K562 treated with DMSO at 1 percent for 48 hours (cell line): ENCODE data around the gene SKIC8. TPM values are rescaled to one million over a fixed set of nuclear protein-coding genes. Genes with fewer than 3 reads are reported as not detected.

ENCODE experiments used
- total RNA-seq: library from RNA; unstranded; fragments of 300-600 nt; gene quantifications from 2 replicates; pipeline ENCODE4 v1.2.3, GENCODE V29; 2022; ENCODE audit warnings: low replicate concordance; ENCODE audit errors: extremely low read depth

SKIC8 gene
- total RNA-seq = not detected in 2 replicates

DNA sequence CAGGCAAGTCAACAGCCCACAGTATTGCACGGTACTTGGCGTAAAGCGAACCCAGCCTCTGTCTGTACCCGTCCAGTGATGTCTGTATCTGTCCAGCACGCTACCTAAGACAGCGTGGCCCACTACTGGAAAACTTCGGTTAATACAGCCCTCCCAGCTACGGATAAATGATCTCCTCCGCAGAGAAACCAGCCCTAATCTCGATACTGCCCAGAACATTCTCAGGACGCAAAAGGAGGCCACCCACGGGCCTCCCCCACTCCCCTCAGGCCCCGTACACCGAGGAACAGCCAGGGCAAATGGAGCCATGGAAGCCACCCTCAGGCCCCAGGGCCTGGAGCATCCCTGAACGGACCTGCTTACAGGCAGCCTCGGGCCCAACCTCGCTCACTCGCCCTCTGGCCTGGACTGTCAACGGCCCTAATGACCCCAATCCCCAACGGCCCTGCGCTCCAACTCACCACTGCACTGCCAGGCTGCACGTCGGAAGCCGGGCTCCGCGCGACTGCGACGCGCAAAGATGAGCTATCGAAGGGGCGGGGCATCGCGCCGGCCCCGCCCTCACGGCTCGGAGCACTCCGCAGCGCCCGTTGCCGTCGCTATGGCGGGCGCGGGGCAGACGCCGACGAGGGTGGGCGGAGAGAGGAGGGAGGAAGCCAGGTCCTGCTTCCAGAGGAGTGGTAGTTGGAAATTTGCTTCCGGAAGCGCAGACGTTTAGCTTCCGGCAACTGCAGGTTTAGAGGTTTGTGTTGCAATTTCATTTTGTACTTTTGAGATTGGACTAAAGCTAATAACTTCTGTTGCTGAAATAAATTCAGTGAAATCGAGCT is at the start of gene SKIC8:
Gene SKIC8 (minus strand): TSS at position 509 of the 830 bp plus-strand sequence. CDS start 3,923 bp downstream, outside the sequence.

DNA sequence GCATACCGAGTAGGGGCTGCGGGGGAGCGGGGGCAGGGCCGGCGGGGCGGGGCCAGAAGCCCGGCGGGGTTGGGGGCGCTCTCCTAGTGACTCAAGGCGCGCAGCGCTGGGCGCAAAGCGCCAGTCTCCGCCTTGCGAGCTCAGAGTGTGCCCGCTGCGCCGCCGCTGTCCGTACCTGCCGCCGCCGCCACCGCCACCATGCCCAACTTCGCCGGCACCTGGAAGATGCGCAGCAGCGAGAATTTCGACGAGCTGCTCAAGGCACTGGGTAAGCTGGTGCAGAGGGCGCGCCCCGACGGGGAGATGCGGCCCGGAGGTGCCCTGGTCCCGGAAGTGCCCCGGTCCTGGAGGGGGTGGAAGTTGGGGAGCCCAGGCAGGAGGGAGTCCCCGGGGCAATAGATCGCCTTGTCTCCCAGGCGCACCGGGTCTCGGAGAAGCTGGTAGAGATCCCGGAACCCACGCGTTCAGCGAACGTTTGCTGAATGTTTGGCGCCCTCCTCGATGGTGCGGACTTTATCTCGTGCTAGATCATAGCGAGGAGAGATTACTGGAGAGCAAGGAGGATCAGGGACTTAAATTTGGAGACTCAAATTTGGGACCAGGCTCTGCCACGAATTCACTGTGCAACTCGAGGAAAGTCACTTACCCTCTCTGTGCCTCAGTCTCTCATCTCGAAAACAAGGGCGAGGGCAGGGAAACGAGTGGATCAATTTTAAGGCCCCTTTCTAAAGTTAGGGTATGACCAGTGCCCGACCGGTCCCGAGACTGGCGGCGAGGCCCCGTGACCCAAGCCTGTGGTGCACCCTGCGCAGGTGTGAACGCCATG is 41.0 kb upstream of the SKIC8 start, which contains the start of gene CRABP1:
Gene CRABP1 (plus strand): TSS at position 123 of the 826 bp plus-strand sequence. CDS start 76 bp downstream, at position 199.

DNA sequence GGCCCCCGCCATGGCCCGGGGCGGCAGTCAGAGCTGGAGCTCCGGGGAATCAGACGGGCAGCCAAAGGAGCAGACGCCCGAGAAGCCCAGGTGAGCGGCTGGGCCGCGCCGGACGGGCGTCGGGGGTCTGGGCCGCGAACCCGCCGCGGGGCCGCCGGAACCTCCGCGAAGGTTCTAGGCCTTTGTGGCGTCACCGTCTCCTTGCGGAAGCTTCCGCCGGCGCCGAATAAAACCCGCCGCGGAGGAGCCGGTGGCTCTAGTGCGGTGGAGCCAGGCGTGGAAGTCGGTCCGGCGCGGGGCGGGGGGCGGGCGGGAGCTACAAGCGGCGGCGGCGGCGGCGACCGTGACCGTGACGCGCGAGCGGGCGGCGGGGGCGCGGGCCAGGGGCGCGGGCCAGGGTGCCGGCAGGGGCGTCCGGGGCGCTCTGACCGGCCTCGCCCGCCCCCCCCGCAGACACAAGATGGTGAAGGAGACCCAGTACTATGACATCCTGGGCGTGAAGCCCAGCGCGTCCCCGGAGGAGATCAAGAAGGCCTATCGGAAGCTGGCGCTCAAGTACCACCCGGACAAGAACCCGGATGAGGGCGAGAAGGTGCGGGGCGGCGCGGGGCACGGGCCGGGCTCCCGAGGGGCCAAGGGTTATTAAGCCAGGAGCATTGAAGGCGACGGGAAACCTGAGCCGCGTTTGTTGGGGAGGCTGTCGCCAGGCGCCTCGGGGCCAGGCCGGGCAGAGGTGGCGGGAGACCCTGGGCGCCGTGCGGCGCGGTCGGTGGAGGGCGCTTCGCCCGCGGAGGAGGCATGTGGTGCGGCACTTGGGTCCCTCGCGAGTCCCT is 34.9 kb downstream of the SKIC8 start, which contains the start of gene DNAJA4:
Gene DNAJA4 (plus strand): TSS at position 259 of the 833 bp plus-strand sequence. CDS start 202 bp downstream, at position 461.

GRCh38 chr15:78234515-78235040 is 64.8 kb downstream of the SKIC8 start, which contains the start of gene ACSBG1:
Gene ACSBG1 (minus strand): TSS chr15:78234565. CDS start chr15:78234501, 64 bp downstream.

Other genes with a start within 250 kb of the SKIC8 start
- gene TBC1D2B, start 221.9 kb downstream of the SKIC8 start, total RNA-seq = not detected in 2 replicates
- gene SH2D7, start 207.0 kb downstream of the SKIC8 start, total RNA-seq = not detected in 2 replicates
- gene CIB2, start 168.2 kb downstream of the SKIC8 start, total RNA-seq = not detected in 2 replicates
- not detected in 2 replicates for gene IDH3A, start 150.2 kb downstream of the SKIC8 start, total RNA-seq
- gene ACSBG1, start 65.0 kb downstream of the SKIC8 start, total RNA-seq = not detected in 2 replicates
- not detected in 2 replicates for gene DNAJA4, start 35.0 kb downstream of the SKIC8 start, total RNA-seq
- gene CRABP1, start 40.7 kb upstream of the SKIC8 start, total RNA-seq = not detected in 2 replicates
- gene IREB2, start 138.6 kb upstream of the SKIC8 start, total RNA-seq = not detected in 2 replicates
- not detected in 2 replicates for gene HYKK, start 208.0 kb upstream of the SKIC8 start, total RNA-seq
- 632 TPM in 1 of 2 replicates, not detected in the other for gene PSMA4, start 240.8 kb upstream of the SKIC8 start, total RNA-seq